Psoas muscle (tissue), 8 donors: Measurements from ENCODE around the gene CD74. TPM values are rescaled to one million over a fixed set of nuclear protein-coding genes. Genes with fewer than 3 reads are reported as not detected.
"Not testable (repeated sequence)": the region's sequence is repeated elsewhere in the genome, so short reads cannot be mapped to it uniquely, and the experiment has no call there.

ENCODE experiments used
- ATAC-seq, 4 donors: fragments of 200-7000 bp; cut with Tn5 transposase; one replicate each; pipeline ENCODE4 v1.9.1; 2020; ENCODE audit warnings: moderate library complexity in 3 of 4, mild to moderate bottlenecking in 2 of 4
- DNase-seq, 2 donors: peaks; one replicate each; pipeline ENCODE4 v3.0.0-alpha.2; 2020
- H3K27ac ChIP-seq: fragments of 200-600 bp; one replicate; pipeline ENCODE4 v1.8.0; 2022
- H3K27me3 ChIP-seq, 3 donors: fragments of 200-600 bp in 1 of 3; one replicate each; pipeline versions ENCODE4 v1.6.1 to v1.8.0; 2013 to 2022; ENCODE audit warnings: low read length in 2 of 3, mild to moderate bottlenecking in 2 of 3, moderate library complexity in 1 of 3; ENCODE audit not compliant: insufficient read depth in 3 of 3
- H3K36me3 ChIP-seq, 2 donors: fragments of 200-600 bp in 1 of 2; one replicate each; pipeline versions ENCODE4 v1.6.1 to v1.8.0; 2013 to 2022; ENCODE audit warnings: low read depth in 1 of 2, mild to moderate bottlenecking in 1 of 2, moderate library complexity in 1 of 2; ENCODE audit not compliant: insufficient read depth in 1 of 2
- H3K4me1 ChIP-seq: fragments of 200-600 bp; one replicate; pipeline ENCODE4 v1.8.0; 2022
- H3K4me3 ChIP-seq: fragments of 200-600 bp; one replicate; pipeline ENCODE4 v1.8.0; 2022; ENCODE audit warnings: mild to moderate bottlenecking
- H3K9me3 ChIP-seq: fragments of 200-600 bp; one replicate; pipeline ENCODE4 v1.8.0; 2022
- WGBS, 3 donors: extraction: QIAGEN DNeasy Blood & Tissue Kit; methylation state at CpG; one replicate each; pipeline versions ENCODE4 v1.1.6 to v1.1.7; 2013; 5-methylcytosine and 5-hydroxymethylcytosine counted together
- intact Hi-C, 2 donors: fragments of 100-400 bp; cut with DNase I; formaldehyde crosslinking; loops; one replicate each; pipeline versions ENCODE4 v1.11.0 to v1.14.2; 2022
- polyA plus RNA-seq, 3 donors: library from polyadenylated mRNA; stranded (reverse); fragments of 200-250 nt; gene quantifications; one replicate each; pipeline ENCODE4 v1.2.3, GENCODE V29; 2013
- total RNA-seq, 4 donors: library from RNA; stranded (reverse); fragmentation: NEBNext Ultra II Directional in 2 of 4; extraction: Animal tissue kit (Norgen Biotek cat#: 25700) in 2 of 4; gene quantifications; one replicate each; pipeline versions ENCODE4 v1.2.1 to v1.2.4, GENCODE V29; 2021 to 2023
- TF ChIP-seq, protein P1 (sequence below): fragments of 200-600 bp; IDR thresholded peaks from one replicate; pipeline ENCODE4 v1.8.0; 2022; ENCODE audit warnings: antibody characterized with exemption
- donor health status: healthy with polysubstance abuse.
- donor health status: DM: no; HTN: no; CAD: no; lungs with moderate emphysema.
- donor health status: Bipolar disorder and iron deficiency.
- donor health status: healthy.
- donor health status: DM: yes; HTN: yes; CAD: no.
- donor health status: DM: no; HTN: no; CAD: no.
- donor health status: DM: no; HTN: no; CAD: no.
- donor health status: DM: yes; HTN: yes; CAD: no.

Gene CD74
- total and polyA plus RNA-seq, 7 donors, result 66.5 to 299 (median 92.0) TPM

DNA sequence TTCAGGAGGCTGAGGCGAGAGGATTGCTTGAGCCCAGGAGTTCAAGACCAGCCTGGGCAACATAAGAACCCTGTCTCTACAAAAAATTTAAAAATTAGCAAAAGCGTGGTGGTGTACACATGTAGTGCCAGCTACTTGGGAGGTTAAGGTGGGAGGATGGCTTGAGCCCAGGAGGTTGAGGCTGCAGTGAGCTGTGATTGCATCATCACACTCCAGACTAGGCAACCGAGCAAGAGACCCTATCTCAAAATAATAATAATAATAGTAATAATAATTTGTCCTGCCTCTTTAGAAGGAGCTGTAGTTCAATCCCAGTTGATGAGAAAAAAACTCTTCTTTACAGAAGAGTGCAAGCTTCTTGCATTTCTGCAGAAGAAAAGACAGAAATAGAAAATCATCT lies 10.0 kb upstream of the CD74 start:
- H3K36me3 ChIP-seq, result no peaks in the 10 kb centered on the region
- 64 to 77% (median 70%) methylated on average over 3 of the region's 3 CpGs for WGBS, 3 donors
- no peak for ATAC-seq
- no peaks in the 10 kb centered on the region for H3K27me3 ChIP-seq
- TF ChIP-seq, protein P1, sequence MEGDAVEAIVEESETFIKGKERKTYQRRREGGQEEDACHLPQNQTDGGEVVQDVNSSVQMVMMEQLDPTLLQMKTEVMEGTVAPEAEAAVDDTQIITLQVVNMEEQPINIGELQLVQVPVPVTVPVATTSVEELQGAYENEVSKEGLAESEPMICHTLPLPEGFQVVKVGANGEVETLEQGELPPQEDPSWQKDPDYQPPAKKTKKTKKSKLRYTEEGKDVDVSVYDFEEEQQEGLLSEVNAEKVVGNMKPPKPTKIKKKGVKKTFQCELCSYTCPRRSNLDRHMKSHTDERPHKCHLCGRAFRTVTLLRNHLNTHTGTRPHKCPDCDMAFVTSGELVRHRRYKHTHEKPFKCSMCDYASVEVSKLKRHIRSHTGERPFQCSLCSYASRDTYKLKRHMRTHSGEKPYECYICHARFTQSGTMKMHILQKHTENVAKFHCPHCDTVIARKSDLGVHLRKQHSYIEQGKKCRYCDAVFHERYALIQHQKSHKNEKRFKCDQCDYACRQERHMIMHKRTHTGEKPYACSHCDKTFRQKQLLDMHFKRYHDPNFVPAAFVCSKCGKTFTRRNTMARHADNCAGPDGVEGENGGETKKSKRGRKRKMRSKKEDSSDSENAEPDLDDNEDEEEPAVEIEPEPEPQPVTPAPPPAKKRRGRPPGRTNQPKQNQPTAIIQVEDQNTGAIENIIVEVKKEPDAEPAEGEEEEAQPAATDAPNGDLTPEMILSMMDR, result no peak
- no peak overlapping the region for H3K4me3 ChIP-seq
- intact Hi-C loops, result no loop called here
- no peaks in the 10 kb centered on the region for H3K4me1 ChIP-seq
- H3K9me3 ChIP-seq, result no peaks in the 10 kb centered on the region
- H3K27ac ChIP-seq, result no peak overlapping the region
- no peak for DNase-seq

DNA sequence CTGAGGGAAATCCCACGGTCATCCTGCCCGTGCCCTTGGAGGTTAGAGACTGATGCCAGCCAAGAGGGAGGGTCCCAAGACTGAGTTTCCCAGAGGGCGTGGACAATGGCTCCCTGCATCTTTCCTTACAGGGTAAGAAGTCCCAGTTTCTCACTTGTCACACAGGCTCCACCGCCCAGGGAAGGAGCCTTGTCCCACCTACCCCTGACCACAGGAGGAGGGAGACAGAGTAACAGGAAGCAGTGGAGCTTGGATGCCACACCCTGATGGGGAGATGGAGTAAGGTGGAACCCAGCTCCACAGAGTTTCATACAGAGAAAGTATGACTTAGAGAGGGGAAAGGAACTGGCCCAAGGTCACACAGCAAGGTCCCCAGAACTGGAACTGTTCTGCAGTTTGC lies 9.4 kb upstream of the CD74 start:
- WGBS, 3 donors, result 45 to 51% (median 50%) methylated on average over 4 of the region's 4 CpGs
- Histone ChIP-seq H3K27ac (no peak overlapping the region), H3K27me3 (no peaks in the 10 kb centered on the region), H3K4me3 (no peak overlapping the region), H3K4me1 (no peaks in the 10 kb centered on the region), H3K9me3 (no peaks in the 10 kb centered on the region), H3K36me3 (no peaks in the 10 kb centered on the region)
- TF ChIP-seq, protein P1, result no peak
- intact Hi-C loops, result no loop called here
- ATAC-seq (no peak), DNase-seq (no peak)

- DNase-seq, result no peak
- intact Hi-C loops, result no loop called here
- no peak for ATAC-seq
Observed at GRCh38 chr5:150419630-150420270, 7.0 kb upstream of the CD74 start.

GRCh38 chr5:150413902-150414790 lies 1.4 kb upstream of the CD74 start:
- H3K27me3 ChIP-seq, intact Hi-C loops, H3K36me3 ChIP-seq, H3K9me3 ChIP-seq, H3K4me3 ChIP-seq, ATAC-seq, DNase-seq, H3K4me1 ChIP-seq: not testable (repeated sequence)
- 89 to 92% (median 90%) methylated on average over 16 of the region's 16 CpGs for WGBS, 3 donors
- H3K27ac ChIP-seq, result peak overlapping the region; percentile 61

More at GRCh38 chr5:150419630-150420270, 7.0 kb upstream of the CD74 start:
- Histone ChIP-seq H3K4me3 (no peak overlapping the region), H3K9me3 (no peaks in the 10 kb centered on the region), H3K36me3 (no peaks in the 10 kb centered on the region), H3K4me1 (no peaks in the 10 kb centered on the region), H3K27me3 (no peaks in the 10 kb centered on the region), H3K27ac (no peak overlapping the region)
- 70 to 81% (median 72%) methylated on average over 6 to 7 of the region's 7 CpGs for WGBS, 3 donors
- TF ChIP-seq, protein P1, result no peak

- H3K4me3 ChIP-seq, result peak overlapping the region; percentile 63
Observed at GRCh38 chr5:150413176-150413901, 629 bp upstream of the CD74 start.

More at GRCh38 chr5:150413176-150413901, 629 bp upstream of the CD74 start:
- no peak for ATAC-seq
- H3K36me3 ChIP-seq, result no peaks in the 10 kb centered on the region
- no peaks in the 10 kb centered on the region for H3K27me3 ChIP-seq
- TF ChIP-seq, protein P1, result no peak
- peaks cover 5% of the 10 kb centered on the region for H3K4me1 ChIP-seq
- H3K27ac ChIP-seq, result peak overlapping the region; percentile 61
- WGBS, 3 donors, result 74 to 80% (median 79%) methylated on average over 12 of the region's 12 CpGs
- intact Hi-C loops, result no loop called here
- no peaks in the 10 kb centered on the region for H3K9me3 ChIP-seq
- no peak for DNase-seq
